Measurements from ENCODE around the gene FCRLA.
A peak's percentile ranks its signal among the peaks of the same experiment; 100 is the strongest.

FCRLA gene

DNA sequence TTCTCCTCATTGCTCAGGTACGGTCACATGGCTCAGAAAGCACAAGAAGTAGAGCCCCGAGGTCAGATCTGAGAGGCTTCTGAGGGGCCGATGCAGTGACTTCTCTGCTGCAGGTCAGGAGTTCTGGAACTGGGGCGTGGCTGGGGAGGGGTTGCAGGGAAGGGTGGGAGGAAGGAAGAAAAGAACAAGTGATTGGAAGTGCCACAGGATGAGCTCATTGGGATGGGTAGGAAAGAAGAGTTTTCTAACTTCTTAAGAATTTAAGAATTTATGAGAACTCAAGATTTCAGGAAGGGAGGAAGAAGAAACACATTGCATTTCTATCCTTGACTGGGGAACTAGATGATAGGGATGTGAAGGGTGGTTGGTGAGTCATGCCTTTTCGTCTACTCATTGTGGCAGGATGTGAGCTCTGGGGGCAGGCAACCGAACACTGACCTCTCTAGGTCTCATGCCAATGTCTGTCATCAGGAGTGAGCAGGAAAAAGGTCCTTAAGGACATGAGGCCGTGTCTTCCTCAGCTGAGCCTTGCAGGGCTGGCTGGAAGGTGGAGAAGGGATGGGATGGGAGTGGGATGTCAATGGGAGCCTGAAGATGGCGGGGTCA is 14.8 kb downstream of the FCRLA start:
- TF ChIP-seq, protein P1, sequence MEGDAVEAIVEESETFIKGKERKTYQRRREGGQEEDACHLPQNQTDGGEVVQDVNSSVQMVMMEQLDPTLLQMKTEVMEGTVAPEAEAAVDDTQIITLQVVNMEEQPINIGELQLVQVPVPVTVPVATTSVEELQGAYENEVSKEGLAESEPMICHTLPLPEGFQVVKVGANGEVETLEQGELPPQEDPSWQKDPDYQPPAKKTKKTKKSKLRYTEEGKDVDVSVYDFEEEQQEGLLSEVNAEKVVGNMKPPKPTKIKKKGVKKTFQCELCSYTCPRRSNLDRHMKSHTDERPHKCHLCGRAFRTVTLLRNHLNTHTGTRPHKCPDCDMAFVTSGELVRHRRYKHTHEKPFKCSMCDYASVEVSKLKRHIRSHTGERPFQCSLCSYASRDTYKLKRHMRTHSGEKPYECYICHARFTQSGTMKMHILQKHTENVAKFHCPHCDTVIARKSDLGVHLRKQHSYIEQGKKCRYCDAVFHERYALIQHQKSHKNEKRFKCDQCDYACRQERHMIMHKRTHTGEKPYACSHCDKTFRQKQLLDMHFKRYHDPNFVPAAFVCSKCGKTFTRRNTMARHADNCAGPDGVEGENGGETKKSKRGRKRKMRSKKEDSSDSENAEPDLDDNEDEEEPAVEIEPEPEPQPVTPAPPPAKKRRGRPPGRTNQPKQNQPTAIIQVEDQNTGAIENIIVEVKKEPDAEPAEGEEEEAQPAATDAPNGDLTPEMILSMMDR (conservative IDR thresholded peaks at IDR 0.05), result no peak
- H3K27ac ChIP-seq, result no peak overlapping the region

DNA sequence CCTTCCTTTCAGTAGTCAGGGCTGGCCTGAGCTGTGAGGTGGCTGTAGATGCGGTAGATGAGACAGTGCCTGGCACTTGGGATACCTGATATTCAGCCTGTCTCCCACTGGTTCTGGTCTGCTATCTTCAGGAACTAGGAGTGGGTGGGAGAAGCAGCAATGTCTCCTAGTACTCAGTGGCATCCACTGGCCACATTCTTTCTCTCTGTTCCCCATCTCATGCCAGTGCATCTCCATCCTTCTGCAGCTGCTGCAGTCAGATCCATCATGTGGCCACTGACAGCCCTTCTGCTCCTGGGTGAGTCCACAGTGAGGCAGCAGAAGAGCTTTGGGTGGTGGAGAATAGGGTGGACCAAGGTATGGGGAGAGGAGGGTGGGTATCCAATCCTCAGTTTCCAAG is 15.4 kb downstream of the FCRLA start:
- no peak overlapping the region for H3K27ac ChIP-seq
- TF ChIP-seq, protein P1 (conservative IDR thresholded peaks at IDR 0.05), result no peak

DNA sequence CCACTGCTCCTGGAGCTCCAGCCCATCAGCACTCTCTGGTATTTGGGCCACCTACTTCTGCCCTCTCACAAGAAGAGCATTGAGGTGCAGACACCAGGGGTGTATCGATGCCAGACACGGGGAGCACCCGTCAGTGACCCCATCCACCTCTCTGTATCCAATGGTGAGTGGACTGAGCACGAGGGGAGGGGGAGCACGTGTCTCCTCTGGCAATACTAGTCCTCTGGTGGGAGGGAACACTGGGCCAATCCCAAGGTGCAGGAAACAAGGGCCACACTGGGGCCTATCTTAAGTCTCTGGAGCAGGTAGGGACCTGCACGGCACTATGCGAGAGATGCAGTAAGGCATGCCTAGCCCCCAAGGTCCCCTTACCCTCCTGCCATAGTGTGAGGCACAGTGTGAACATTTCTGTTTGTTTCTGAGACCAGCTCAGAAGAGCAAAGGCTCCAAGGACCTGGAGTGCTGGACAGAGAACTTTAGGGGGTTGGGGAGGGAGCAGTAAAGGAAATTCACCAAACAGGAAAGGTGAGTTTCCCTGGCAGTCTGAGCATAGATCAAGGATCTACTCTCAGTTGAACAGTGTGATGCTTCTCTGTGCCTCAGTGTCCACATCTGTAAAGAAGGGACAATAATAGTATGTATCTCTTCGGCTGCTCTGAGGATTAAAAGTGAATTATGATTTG is 16.6 kb downstream of the FCRLA start:
- peak overlapping the region; percentile 32 for H3K27ac ChIP-seq
- TF ChIP-seq, protein P1 (conservative IDR thresholded peaks at IDR 0.05), result no peak

DNA sequence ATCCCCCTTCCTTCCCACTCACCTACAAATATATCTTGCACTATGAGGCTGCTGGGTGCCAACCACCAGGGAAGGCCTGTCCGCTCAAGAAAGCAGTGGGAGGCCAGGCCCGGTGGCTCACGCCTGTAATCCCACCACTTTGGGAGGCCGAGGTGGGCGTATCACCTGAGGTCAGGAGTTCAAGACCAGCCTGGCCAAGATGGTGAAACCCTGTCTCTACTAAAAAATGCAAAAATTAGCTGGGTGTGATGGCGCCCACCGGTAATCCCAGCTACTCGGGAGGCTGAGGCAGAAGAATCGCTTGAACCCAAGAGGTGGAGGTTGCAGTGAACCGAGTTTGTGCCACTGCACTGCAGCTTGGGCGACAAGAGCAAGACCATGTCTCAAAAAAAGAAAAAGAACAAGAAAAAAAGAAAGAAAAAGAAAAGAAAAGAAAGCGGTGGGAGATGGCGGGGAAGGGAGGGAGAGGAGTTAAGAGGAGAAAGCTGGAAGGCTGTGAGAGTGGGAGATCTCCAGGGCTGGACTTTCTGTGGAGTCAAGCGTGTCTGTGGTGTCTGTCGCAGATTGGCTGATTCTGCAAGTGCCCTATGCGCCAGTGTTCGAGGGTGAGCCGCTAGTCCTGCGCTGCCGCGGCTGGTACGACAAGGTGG is 18.4 kb downstream of the FCRLA start:
- peak overlapping the region; percentile 70 for H3K27ac ChIP-seq

DNA sequence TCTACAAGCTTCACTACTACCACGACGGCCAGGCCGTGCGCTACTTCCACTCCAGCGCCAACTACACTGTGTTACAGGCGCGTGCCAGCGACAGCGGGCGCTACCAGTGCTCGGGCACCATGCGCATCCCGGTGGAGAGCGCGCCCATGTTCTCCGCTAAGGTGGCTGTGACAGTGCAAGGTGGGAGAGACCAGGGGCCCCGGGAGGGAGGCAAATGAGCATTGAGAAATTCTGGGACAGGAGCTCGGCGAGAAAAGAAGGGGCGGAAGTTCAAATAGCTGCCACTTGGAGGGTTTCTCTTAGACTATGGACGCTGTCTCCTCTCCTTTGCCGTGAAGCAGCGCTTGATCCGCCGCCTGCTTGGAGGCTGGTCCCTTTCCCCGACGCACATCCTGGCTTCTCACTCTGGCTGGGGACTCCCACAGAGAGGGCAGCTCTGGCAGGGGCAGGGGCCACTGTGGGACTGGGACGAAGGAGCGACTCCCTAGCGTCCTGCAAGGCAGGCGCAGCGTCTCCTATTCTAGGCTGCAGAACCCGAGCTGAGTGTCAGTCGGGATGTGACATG is 19.0 kb downstream of the FCRLA start:
- TF ChIP-seq, protein P1 (conservative IDR thresholded peaks at IDR 0.05), result peak; percentile 5; the same call in 1 of the 2 replicates
- peak overlapping the region; percentile 70 for H3K27ac ChIP-seq

DNA sequence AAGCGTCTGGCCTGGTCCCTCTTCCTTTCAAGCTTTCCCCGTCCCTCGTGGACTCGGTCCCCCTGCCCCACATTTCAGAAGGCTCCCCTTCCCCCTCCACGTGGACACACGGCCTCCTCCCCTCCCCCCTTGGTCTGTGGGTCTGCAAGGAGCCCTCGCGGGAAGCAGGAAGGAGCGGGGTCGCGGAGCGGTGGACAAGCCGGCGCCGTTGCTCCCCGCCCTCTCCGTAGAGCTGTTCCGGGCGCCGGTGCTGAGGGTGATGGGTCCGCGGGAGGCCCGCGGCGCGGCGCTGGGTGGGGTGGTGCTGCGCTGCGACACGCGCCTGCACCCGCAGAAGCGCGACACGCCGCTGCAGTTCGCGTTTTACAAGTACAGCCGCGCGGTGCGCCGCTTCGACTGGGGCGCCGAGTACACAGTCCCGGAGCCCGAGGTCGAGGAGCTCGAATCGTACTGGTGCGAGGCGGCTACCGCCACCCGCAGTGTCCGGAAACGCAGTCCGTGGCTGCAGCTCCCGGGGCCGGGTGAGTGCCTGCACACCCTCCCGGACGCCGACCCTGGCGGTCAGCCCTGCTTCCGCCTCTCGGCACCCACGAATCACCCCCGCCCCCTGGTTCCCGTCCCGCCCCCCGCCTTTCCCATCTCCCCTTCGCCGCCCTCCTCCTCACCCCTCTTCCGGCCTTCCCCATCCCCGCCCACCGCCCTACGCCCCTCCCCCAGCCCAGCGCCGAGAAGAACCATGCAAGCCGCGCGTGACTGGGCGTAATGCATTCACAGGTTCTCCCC is 19.6 kb downstream of the FCRLA start:
- peak overlapping the region; percentile 70 for H3K27ac ChIP-seq
- TF ChIP-seq, protein P1 (conservative IDR thresholded peaks at IDR 0.05), result no peak

DNA sequence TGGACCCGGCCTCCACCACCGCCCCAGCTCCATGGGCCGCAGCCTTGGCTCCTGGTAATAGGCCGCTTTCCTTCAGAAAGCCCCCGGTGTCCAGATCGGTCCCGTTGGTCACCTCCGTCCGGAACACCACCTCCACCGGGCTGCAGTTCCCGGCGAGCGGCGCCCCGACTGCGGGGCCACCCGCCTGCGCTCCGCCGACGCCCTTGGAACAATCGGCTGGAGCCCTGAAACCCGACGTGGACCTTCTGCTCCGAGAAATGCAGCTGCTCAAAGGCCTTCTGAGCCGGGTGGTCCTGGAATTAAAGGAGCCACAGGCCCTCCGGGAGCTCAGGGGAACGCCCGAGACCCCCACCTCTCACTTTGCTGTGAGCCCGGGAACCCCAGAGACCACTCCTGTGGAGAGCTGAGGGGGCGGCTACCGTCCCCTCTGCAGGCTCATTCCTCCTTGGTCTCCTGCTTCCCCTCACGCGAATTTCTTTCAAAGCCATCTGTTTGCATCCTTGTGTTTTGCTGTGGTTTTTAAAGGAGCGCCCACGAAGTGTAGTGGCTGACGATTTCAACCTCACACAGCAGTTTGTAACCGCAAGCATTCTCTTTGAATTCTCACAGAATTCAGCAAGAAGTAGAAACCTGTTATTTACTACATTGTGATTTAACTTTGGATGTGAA is 20.4 kb downstream of the FCRLA start:
- TF ChIP-seq, protein P1 (conservative IDR thresholded peaks at IDR 0.05), result no peak
- H3K27ac ChIP-seq, result peak overlapping the region; percentile 70
